Endothelial cell of umbilical vein (primary cell): ENCODE data around the gene SOX5. TPM values are rescaled to one million over a fixed set of nuclear protein-coding genes. Genes with fewer than 3 reads are reported as not detected.

Source experiments
- BruUV-seq: library from RNA; stranded (reverse); fragments of 400-500 nt; replicated peaks from 2 replicates; lab custom pipeline; 2021; lab: Mats Ljungman, UMichigan
- CTCF ChIA-PET: fragments of 300-600, 350-600 bp; sonication (Branson Sonifier 250); formaldehyde crosslinking; loops from one replicate; lab custom pipeline; 2021; ENCODE audit warnings: antibody characterized with exemption, inconsistent platforms; lab: Charles Lee
- POLR2A ChIA-PET: fragments of 300-600, 350-600 bp; sonication (Branson Sonifier 250); formaldehyde crosslinking; loops from one replicate; lab custom pipeline; 2021; ENCODE audit warnings: antibody characterized with exemption, inconsistent platforms; lab: Charles Lee
- DNase-seq: peaks from one replicate; pipeline ENCODE4 v3.0.0-alpha.2; 2011; ENCODE audit warnings: low read depth, low spot score
- FAIRE-seq: peaks from 2 replicates; lab custom pipeline; 2011; peaks lifted over from hg19 to GRCh38; lab: Jason Lieb, UNC
- H2AFZ ChIP-seq: 2 replicates; pipeline ENCODE4 v1.6.0; 2012; ENCODE audit warnings: low read depth, low read length, control low read depth, inconsistent platforms
- H3K27ac ChIP-seq: 2 replicates; pipeline ENCODE4 v1.5.1; 2011; ENCODE audit warnings: low read depth, mild to moderate bottlenecking, control low read depth, low read length, moderate library complexity; ENCODE audit not compliant: insufficient read depth
- H3K27me3 ChIP-seq, 2 experiments: 2 replicates each; pipeline versions ENCODE4 v1.6.0 to v1.6.1; 2011; ENCODE audit warnings: low read length in 2 of 2, mixed read lengths in 1 of 2; ENCODE audit not compliant: control insufficient read depth in 2 of 2, insufficient read depth in 2 of 2
- H3K36me3 ChIP-seq, 2 experiments: 2 replicates in 1 of 2; 3 replicates in 1 of 2; pipeline ENCODE4 v1.5.1; 2011; ENCODE audit warnings: low read length in 2 of 2, mild to moderate bottlenecking in 1 of 2, moderate library complexity in 1 of 2; ENCODE audit not compliant: control insufficient read depth in 2 of 2, insufficient read depth in 2 of 2; ENCODE audit errors: extremely low read depth in 1 of 2
- H3K4me1 ChIP-seq: 3 replicates; pipeline ENCODE4 v1.5.1; 2011; ENCODE audit warnings: mild to moderate bottlenecking, low read length; ENCODE audit not compliant: control insufficient read depth, insufficient read depth; ENCODE audit errors: extremely low read depth
- H3K4me2 ChIP-seq: 2 replicates; pipeline ENCODE4 v1.6.1; 2011; ENCODE audit warnings: low read length, control low read depth, mixed read lengths; ENCODE audit not compliant: insufficient read depth
- H3K4me3 ChIP-seq, 3 experiments: fragments of 200-600 bp in 1 of 3; sonication (generic), shearing (Covaris generic) in 1 of 3; replicated peaks in 1 of 3; 2 replicates each; pipeline ENCODE4 v1.5.1; 2011 to 2016; ENCODE audit warnings: control low read depth in 3 of 3, low read length in 3 of 3, mild to moderate bottlenecking in 2 of 3, inconsistent platforms in 1 of 3, low read depth in 1 of 3, moderate library complexity in 1 of 3; ENCODE audit not compliant: insufficient read depth in 1 of 3
- H3K79me2 ChIP-seq: 2 replicates; pipeline ENCODE4 v1.6.0; 2012; ENCODE audit warnings: low read length, inconsistent platforms; ENCODE audit not compliant: control insufficient read depth, insufficient read depth
- H3K9ac ChIP-seq: replicated peaks from 2 replicates; pipeline ENCODE3; 2011; ENCODE audit warnings: low read length, control low read depth; ENCODE audit not compliant: insufficient read depth; ENCODE audit errors: extremely low read depth
- H3K9me1 ChIP-seq: replicated peaks from 3 replicates; pipeline ENCODE4 v1.6.0; 2011; ENCODE audit warnings: mild to moderate bottlenecking, low read length; ENCODE audit not compliant: control insufficient read depth, insufficient read depth; ENCODE audit errors: extremely low read depth
- H3K9me3 ChIP-seq: replicated peaks from 2 replicates; pipeline ENCODE4 v1.5.1; 2012; ENCODE audit warnings: low read length, inconsistent platforms; ENCODE audit not compliant: control insufficient read depth, insufficient read depth
- H4K20me1 ChIP-seq: replicated peaks from 2 replicates; pipeline ENCODE3; 2011; ENCODE audit warnings: mild to moderate bottlenecking, low read length; ENCODE audit not compliant: control insufficient read depth, insufficient read depth; ENCODE audit errors: extremely low read depth
- EZH2 ChIP-seq: IDR thresholded peaks from 2 replicates; pipeline ENCODE4 v1.6.1; 2012; ENCODE audit warnings: borderline replicate concordance, low read depth, mild to moderate bottlenecking, moderate library complexity, low read length, inconsistent platforms; ENCODE audit not compliant: severe bottlenecking
- FOS ChIP-seq: IDR thresholded peaks from 2 replicates; pipeline ENCODE4 v1.6.1; 2011; ENCODE audit warnings: mild to moderate bottlenecking, low read length, moderate library complexity, borderline replicate concordance; ENCODE audit not compliant: insufficient read depth
- GATA2 ChIP-seq: IDR thresholded peaks from 2 replicates; pipeline ENCODE4 v1.7.0; 2011; ENCODE audit warnings: low read depth, mild to moderate bottlenecking, moderate library complexity, mixed read lengths, low read length; ENCODE audit not compliant: insufficient read length, insufficient read depth
- JUN ChIP-seq: IDR thresholded peaks from 2 replicates; pipeline ENCODE4 v1.6.1; 2011; ENCODE audit warnings: borderline replicate concordance, low read depth; ENCODE audit not compliant: insufficient read length, insufficient read depth
- MYC ChIP-seq: IDR thresholded peaks from one replicate; pipeline ENCODE4 v1.6.1; 2011; ENCODE audit warnings: mild to moderate bottlenecking, low read depth, low read length
- POLR2A ChIP-seq: IDR thresholded peaks from 2 replicates; pipeline ENCODE4 v1.6.1; 2012; ENCODE audit warnings: low read depth, mild to moderate bottlenecking, control low read depth, low read length
- dilution Hi-C: fragments of 300-500 bp; cut with MboI; formaldehyde crosslinking; loops from one replicate; pipeline ENCODE4 v1.15.0; 2019; ENCODE audit warnings: low sequenced_read_pairs; ENCODE audit not compliant: extremely low pct_ligation_motif_present
- intact Hi-C: fragments of 100-400 bp; cut with micrococcal nuclease; formaldehyde crosslinking; loops from one replicate; pipeline ENCODE4 v1.10.0; 2022
- polyA plus RNA-seq, 4 experiments: library from polyadenylated mRNA; depleted of rRNA in 3 of 4; stranded (reverse) in 3 of 4; unstranded in 1 of 4; fragments of >200 nt; gene quantifications; 2 replicates each; pipeline versions ENCODE4 v1.2.1 to v1.2.3, GENCODE V29; 2011 to 2012; ENCODE audit warnings: missing spikeins in 1 of 4
- total RNA-seq: library from RNA; stranded (reverse); gene quantifications from 2 replicates; pipeline ENCODE4 v1.2.3, GENCODE V29; 2021
- TF ChIP-seq, protein P1 (sequence below): IDR thresholded peaks from 2 replicates; pipeline ENCODE4 v1.6.1; 2011; ENCODE audit not compliant: insufficient read depth, insufficient read length
- TF ChIP-seq, protein P2 (sequence below), 2 donors: IDR thresholded peaks; 1 replicate in 1 of 2; 2 replicates in 1 of 2; pipeline ENCODE4 v1.5.1; 2011; ENCODE audit warnings: low read length in 2 of 2, mild to moderate bottlenecking in 2 of 2, moderate library complexity in 2 of 2, control low read depth in 1 of 2, inconsistent platforms in 1 of 2, low read depth in 1 of 2; ENCODE audit not compliant: insufficient read depth in 1 of 2; ENCODE audit errors: extremely low read depth in 1 of 2

SOX5 gene
- total and polyA plus RNA-seq, 2 donors (not counting 3 experiments of a cell fraction or from before 2014, with no cell fraction given) = 0.63 to 3.5 TPM

GRCh38 chr12:23906329-23906728, 43.1 kb downstream of the SOX5 start:
- Histone ChIP-seq H3K27ac (no peak overlapping the region), H3K9ac (no peak overlapping the region), H3K9me3 (no peaks in the 10 kb centered on the region), H3K4me3 (no peak overlapping the region), H3K27me3 (no peaks in the 10 kb centered on the region), H3K4me1 (no peaks in the 10 kb centered on the region), H3K36me3 (no peaks in the 10 kb centered on the region), H3K79me2 (no peaks in the 10 kb centered on the region), H2AFZ (no peak overlapping the region), H3K4me2 (no peak overlapping the region), H4K20me1 (no peaks in the 10 kb centered on the region), H3K9me1 (no peaks in the 10 kb centered on the region)
- FAIRE-seq (no peak), DNase-seq (no peak)
- intact Hi-C loops = no loop called here
- ChIA-PET POLR2A (no interaction called here), CTCF (interaction anchor here (1.6 kb wide), 1 partner anchor 8 kb away, joined by 3 read pairs; no protein-coding TSS in a partner anchor)
- BruUV-seq = no TSS peak
- dilution Hi-C loops = no loop called here
- TF ChIP-seq JUN (no peak), MYC (no peak), EZH2 (no peak), FOS (no peak), POLR2A (no peak)
- TF ChIP-seq, protein P1, sequence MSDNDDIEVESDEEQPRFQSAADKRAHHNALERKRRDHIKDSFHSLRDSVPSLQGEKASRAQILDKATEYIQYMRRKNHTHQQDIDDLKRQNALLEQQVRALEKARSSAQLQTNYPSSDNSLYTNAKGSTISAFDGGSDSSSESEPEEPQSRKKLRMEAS = no peak

GRCh38 chr12:23899434-23899833, 50.0 kb downstream of the SOX5 start:
- dilution Hi-C loops (no loop called here), intact Hi-C loops (no loop called here)
- H3K79me2 ChIP-seq = no peaks in the 10 kb centered on the region
- TF ChIP-seq GATA2 (no peak), FOS (no peak), POLR2A (no peak)
- TF ChIP-seq, protein P2, sequence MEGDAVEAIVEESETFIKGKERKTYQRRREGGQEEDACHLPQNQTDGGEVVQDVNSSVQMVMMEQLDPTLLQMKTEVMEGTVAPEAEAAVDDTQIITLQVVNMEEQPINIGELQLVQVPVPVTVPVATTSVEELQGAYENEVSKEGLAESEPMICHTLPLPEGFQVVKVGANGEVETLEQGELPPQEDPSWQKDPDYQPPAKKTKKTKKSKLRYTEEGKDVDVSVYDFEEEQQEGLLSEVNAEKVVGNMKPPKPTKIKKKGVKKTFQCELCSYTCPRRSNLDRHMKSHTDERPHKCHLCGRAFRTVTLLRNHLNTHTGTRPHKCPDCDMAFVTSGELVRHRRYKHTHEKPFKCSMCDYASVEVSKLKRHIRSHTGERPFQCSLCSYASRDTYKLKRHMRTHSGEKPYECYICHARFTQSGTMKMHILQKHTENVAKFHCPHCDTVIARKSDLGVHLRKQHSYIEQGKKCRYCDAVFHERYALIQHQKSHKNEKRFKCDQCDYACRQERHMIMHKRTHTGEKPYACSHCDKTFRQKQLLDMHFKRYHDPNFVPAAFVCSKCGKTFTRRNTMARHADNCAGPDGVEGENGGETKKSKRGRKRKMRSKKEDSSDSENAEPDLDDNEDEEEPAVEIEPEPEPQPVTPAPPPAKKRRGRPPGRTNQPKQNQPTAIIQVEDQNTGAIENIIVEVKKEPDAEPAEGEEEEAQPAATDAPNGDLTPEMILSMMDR (IDR thresholded peaks at IDR 0.05; ENCODE audit: extremely low read depth in 1 of 2, insufficient read depth in 1 of 2, low read depth in 1 of 2, low read length in 2 of 2) = no peak
- H3K4me3 ChIP-seq = no peak overlapping the region
- BruUV-seq = no TSS peak
- H3K36me3 ChIP-seq = no peaks in the 10 kb centered on the region
- DNase-seq = no peak
- no peaks in the 10 kb centered on the region for H4K20me1 ChIP-seq
- ChIA-PET POLR2A (no interaction called here), CTCF (interaction anchor here (1.2 kb wide), 1 partner anchor 15 kb away, joined by 3 read pairs; no protein-coding TSS in a partner anchor)
- H3K27me3 ChIP-seq = no peaks in the 10 kb centered on the region
- no peak overlapping the region for H3K9ac ChIP-seq
- H3K4me1 ChIP-seq = no peaks in the 10 kb centered on the region
- H3K4me2 ChIP-seq = no peak overlapping the region
- H3K9me3 ChIP-seq = no peaks in the 10 kb centered on the region
- H3K9me1 ChIP-seq = no peaks in the 10 kb centered on the region
- no peak overlapping the region for H3K27ac ChIP-seq
- no peak overlapping the region for H2AFZ ChIP-seq
- no peak for FAIRE-seq
